NCI-H2196 treated with DMSO at 0.1 percent for 48 hours (cell line): Measurements from ENCODE around the gene DCAKD.

Source experiments
- DNase-seq: peaks from one replicate; lab custom pipeline; 2025; ENCODE audit not compliant: unreplicated experiment; lab: John Stamatoyannopoulos, UW

The DCAKD gene, protein sequence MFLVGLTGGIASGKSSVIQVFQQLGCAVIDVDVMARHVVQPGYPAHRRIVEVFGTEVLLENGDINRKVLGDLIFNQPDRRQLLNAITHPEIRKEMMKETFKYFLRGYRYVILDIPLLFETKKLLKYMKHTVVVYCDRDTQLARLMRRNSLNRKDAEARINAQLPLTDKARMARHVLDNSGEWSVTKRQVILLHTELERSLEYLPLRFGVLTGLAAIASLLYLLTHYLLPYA

GRCh38 chr17:45051060-45051719, at the start of gene DCAKD:
TSS of gene DCAKD (minus strand) at chr17:45051632. CDS start at chr17:45034885, 16,747 bp downstream.
- peak; percentile 90 for DNase-seq

- DNase-seq: peak; percentile 27
Measured at GRCh38 chr17:45098869-45099616, 47.6 kb upstream of the DCAKD start.

DNA sequence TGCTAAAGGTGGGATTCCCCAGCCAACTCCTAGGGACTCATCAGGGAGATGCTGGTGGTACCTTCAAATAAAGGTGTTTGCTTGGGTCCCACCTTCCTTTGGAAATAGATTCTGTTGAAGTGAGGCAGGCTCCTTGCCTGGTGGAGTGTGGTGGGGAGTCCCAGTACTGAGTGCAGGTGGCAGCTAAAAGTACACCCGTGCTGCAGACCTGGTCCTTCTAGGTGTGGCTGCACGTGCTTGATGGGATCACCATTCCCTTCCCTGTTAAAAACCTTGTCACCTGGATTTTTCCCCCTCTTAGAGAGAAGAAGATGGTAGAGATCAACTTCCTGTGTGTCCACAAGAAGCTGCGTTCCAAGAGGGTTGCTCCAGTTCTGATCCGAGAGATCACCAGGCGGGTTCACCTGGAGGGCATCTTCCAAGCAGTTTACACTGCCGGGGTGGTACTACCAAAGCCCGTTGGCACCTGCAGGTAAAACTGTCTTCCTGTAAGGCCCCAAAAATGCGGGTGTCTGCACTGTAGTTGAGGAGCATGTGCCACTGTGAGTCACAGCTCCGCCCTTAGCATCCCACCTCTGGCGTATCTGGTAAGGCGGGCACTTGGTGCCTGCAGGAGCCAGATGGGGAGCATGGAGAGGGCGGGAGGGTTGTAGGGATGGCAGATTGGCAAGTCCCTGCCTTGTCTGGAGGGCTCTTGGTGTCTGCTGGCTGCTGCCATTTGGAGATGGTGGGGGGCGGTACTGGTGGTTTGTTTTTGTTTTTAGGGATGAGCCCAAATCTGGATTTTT, 46.8 kb upstream of the DCAKD start:
- DNase-seq: no peak

DNA sequence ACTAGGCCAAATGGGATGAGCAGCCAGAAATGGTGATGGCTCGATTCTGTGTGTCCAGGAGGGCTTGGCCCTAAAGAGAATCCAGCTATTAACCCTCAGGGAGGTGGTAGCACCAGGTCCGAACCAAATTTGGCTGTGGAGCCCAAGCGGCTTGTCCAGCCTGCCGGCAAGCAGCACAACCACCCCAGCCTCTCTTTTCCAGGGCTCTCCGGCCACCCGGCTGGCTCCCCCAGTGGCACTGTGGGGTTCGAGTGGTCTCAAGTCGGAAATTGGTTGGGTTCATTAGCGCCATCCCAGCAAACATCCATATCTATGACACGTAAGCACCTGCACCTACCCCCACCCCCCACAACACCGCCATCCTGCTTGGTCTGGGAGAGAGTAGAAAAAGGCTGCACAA, 45.5 kb upstream of the DCAKD start:
- no peak for DNase-seq

- DNase-seq: peak; percentile 35
Measured at GRCh38 chr17:45096141-45096540, 44.7 kb upstream of the DCAKD start.

- DNase-seq: no peak
Measured at GRCh38 chr17:45093444-45094110, 42.1 kb upstream of the DCAKD start.

- DNase-seq: peak; percentile 79
Measured at GRCh38 chr17:45092911-45093430, 41.5 kb upstream of the DCAKD start.

DNA sequence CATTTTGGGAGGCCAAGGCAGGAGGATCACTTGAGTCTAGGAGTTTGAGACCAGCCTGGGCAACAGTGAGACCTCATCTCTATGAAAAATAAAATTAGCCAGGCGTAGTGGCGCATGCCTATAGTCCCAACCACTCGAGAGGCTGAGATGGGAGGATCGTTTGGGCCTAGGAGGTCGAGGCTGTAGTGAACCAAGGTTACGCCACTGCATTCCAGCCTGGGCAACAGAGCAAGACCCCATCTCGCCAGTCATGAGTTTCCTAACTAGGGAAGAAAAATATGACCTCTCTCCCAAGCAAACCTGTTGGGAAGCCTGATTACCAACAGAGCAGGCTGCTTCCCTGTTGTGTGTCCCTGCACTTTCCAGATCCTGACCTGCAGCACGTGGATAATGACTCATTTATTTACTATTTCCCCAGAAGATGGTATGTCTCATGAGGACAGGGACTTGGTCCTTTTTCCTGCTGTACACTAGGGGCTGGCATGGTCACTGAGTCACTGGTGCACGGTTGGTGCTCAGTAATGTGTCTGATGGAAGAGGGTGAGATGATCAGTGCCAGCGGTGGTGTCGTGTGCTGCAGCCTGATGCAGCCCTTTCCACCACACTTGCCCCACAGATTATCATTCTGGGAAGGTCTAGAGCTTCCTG, 40.5 kb upstream of the DCAKD start:
- no peak for DNase-seq

GRCh38 chr17:45090711-45091110, 39.3 kb upstream of the DCAKD start:
- no peak for DNase-seq

- no peak for DNase-seq
Measured at GRCh38 chr17:45088741-45089140, 37.3 kb upstream of the DCAKD start.

DNA sequence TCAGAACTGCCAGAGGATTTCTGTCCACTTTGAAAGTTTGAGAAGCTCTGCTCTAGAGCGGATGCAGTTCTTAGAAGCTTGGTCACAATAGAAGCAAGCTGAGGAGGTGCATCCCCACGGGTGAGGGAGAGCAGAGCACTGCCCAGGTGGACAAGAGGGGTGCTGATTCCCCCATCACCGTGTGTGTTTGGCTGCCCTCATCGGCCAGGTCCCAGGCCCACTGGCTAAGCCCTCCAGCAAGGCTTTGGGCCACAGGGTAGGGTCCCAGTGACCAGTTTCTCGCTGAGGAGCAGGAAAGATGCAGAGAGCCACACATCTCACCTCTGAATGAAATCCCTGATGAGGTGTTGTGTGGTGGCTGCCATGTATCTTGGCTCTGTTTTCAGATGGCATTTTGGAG, 36.5 kb upstream of the DCAKD start:
- DNase-seq: no peak

DNA sequence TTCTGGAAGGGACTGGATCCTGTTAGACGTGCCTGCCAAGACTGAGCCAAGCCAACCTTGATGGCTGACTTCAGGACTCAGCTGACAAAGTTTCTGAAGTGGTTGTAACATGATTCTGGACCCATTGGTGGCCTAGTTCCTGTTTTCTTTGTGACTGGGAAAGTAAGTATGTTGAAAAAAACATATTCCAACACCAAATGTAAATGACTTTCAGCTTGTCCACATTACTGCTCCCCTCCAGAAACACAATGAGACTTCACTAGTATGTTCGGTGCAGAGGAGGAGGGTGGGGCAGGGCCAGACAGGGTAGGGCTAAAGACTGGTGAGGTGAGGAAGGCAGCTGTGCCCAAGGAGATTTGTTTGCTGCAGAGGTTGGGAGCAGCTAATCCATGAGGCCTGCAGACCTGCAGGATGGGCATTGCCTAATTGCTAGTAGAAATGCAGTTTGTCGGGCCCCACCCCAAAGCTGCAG, 36.1 kb upstream of the DCAKD start:
- peak; percentile 31 for DNase-seq

DNA sequence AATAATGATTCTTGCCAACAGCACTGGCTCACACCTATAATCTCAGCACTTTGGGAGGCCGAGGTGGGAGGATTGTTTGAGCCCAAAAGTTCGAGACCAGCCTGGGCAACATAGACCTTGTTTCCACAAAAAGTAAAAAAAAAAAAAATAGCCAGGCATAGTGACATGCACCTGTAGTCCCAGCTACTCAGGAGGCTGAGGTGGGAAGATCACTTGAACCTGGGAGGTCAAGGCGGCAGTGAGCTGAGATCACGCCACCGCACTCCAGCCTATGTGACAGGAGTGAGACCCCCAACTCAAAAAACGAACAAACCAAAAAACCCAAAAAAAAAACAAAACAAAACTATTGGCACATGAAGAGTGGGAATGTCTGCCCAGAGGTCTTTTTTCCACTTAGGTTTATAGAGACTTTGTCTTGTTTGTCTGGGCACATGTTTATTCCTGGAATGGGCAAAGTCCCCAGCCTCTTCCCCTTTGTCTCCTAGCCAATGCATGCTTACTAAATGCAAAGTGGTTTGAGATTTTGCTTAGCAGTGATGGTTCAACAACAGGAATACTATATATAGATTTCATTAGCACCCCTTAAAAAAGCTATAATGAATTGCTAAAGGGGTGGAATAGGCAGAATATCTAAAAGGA, 35.6 kb upstream of the DCAKD start:
- DNase-seq: no peak

GRCh38 chr17:45086391-45086790, 35.0 kb upstream of the DCAKD start:
- DNase-seq: no peak

DNA sequence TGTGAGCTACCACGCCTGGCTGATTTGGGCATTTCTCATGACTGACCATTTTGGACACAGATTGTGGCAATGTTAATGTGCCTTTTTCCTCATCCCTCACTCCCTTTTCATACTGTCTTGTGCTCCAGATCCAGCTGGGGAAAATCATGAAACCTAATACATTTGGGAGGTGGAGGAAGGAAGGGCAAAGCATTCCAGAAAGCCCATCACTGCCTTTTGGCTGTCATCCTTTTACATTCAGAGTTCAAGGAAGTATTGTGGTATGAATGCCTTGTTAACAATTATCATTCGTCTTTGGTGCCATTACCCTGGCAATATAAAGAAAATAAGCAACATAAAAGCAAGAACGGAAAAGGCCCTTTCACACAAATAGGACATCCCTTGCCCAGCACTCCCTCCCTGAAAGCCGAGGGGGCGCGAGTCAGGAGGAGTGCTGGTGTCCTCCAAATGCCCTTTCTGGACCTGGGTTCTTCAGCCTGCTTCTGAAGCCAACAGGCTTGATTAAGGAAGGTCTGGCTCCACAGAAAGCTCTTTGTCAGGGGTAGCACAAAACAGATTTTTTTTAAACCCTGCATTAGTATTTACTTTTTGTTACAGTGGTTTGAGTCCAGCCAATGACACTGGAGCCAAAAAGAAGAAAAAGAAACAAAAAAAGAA, 29.7 kb upstream of the DCAKD start:
- no peak for DNase-seq

DNA sequence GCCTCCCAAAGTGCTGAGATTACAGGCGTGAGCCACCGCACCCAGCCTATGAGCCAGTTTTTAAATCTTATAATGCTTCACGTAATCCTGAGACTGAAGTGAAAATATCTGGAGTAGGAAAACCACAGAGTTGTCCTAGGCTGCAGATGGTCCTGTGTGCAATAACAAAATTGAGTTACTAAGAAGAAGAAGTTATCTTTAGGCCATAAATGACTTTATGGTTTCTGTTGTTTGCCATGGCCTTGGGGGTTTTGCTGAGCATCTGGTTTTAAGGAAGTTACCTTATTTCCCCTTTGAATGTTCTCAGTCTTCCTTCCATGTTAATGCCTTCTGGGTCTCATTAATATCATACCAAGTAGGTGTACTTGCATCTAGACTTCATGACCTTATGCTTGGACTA, 26.2 kb upstream of the DCAKD start:
- DNase-seq: no peak

- DNase-seq: no peak
Measured at GRCh38 chr17:45073414-45074070, 22.1 kb upstream of the DCAKD start.

DNA sequence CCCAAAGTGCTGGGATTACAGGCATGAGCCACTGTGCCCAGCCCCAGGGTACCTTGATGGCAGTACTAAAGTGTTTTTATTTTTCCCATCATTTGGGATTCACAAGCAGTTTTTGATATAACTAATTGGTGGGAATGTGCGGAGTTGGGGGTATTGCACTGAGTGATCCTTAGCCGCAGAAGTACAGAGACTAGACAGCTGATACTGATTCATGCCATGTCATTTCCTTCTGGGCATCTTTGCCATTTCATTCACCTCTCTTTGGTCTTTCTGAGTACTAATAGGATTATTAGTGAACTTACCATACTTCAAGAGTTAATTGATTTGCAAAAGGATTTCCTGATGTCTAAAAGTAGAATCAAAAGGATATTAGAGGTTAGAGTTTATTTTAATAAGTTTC, 19.4 kb upstream of the DCAKD start:
- DNase-seq: no peak
